ENCODE measurements around the gene ACMSD. TPM values are rescaled to one million over a fixed set of nuclear protein-coding genes. Genes with fewer than 3 reads are reported as not detected.

Gene ACMSD
- polyA plus RNA-seq, 1 donor from 2014 or later = not detected

DNA sequence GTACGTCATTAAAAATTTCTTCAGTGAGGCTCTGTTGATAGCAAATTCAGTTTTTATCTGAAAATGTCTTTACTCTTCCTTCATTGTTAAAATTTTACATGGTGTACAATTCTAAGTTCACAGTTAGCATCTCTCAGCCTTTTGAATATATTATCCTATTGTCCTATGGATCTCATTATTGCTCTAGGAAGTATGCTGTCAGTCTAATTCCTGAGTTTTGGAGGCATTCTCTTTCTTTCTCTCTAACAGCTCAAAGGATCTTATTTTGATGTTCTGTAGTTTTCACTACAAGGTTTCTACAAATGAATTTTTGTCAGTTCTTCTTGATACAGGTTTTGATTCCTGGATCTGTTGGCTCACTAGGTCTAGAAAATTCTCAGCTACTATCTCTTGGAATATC, 2.9 kb upstream of the ACMSD start:
- Histone ChIP-seq H3K27me3 (ENCODE audit: insufficient read depth, low read depth, low read length) (no peaks in the 10 kb centered on the region), H3F3A (ENCODE audit: insufficient read depth, low read length, poor library complexity, severe bottlenecking) (no peaks in the 10 kb centered on the region), H3K9me3 (ENCODE audit: low read length) (no peaks in the 10 kb centered on the region), H3K4me2 (ENCODE audit: low read length) (no peak overlapping the region), H3K36me3 (ENCODE audit: insufficient read depth, low read length) (no peaks in the 10 kb centered on the region), H4K20me1 (ENCODE audit: insufficient read depth) (no peaks in the 10 kb centered on the region), H3K9me2 (ENCODE audit: insufficient read depth, low read length) (no peaks in the 10 kb centered on the region), H3K9ac (ENCODE audit: low read length) (no peak overlapping the region), H3K27ac (ENCODE audit: low read length) (no peak overlapping the region), H3K79me2 (replicated peaks; ENCODE audit: insufficient read depth, low read length) (no peaks in the 10 kb centered on the region), H2AFZ (ENCODE audit: low read depth, low read length) (no peak overlapping the region), H3K4me3 (ENCODE audit: low read length) (no peak overlapping the region)
- no peak for TF ChIP-seq MXI1 (conservative IDR thresholded peaks at IDR 0.05; ENCODE audit: poor library complexity, severe bottlenecking)
- no peak for TF ChIP-seq EP300 (conservative IDR thresholded peaks at IDR 0.05; ENCODE audit: poor library complexity, severe bottlenecking)
- TF ChIP-seq EZH2 (IDR thresholded peaks at IDR 0.05; ENCODE audit: borderline replicate concordance, insufficient read depth, low read length, poor library complexity, severe bottlenecking) = no peak
- TF ChIP-seq, protein P1, sequence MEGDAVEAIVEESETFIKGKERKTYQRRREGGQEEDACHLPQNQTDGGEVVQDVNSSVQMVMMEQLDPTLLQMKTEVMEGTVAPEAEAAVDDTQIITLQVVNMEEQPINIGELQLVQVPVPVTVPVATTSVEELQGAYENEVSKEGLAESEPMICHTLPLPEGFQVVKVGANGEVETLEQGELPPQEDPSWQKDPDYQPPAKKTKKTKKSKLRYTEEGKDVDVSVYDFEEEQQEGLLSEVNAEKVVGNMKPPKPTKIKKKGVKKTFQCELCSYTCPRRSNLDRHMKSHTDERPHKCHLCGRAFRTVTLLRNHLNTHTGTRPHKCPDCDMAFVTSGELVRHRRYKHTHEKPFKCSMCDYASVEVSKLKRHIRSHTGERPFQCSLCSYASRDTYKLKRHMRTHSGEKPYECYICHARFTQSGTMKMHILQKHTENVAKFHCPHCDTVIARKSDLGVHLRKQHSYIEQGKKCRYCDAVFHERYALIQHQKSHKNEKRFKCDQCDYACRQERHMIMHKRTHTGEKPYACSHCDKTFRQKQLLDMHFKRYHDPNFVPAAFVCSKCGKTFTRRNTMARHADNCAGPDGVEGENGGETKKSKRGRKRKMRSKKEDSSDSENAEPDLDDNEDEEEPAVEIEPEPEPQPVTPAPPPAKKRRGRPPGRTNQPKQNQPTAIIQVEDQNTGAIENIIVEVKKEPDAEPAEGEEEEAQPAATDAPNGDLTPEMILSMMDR (IDR thresholded peaks at IDR 0.05; ENCODE audit: poor library complexity, severe bottlenecking) = no peak
- TF ChIP-seq SMC3 (conservative IDR thresholded peaks at IDR 0.05; ENCODE audit: poor library complexity) = no peak
- no peak for TF ChIP-seq RAD21 (conservative IDR thresholded peaks at IDR 0.05)
- TF ChIP-seq TAF1 (IDR thresholded peaks at IDR 0.05; ENCODE audit: low read depth) = no peak

DNA sequence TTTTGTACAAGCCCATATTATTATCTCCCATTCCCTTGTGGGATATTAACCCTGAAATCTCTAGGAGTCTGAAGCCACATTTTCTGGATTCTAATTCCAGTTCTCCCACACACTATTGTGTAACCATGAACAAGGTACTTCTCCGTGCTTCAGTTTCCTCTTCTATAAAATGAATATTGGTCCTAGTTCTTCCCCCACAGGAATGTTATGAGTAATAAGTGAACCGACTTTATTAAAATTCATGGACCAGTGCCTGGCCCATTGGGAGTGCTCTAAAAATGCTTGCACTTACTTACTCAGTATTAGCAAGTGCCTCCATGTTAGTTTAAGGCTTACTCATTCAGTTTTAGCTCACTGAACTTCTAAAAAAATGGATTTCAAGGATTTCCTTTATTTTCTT, 1.4 kb upstream of the ACMSD start:
- Histone ChIP-seq H3K36me3 (ENCODE audit: insufficient read depth, low read length) (no peaks in the 10 kb centered on the region), H3K4me3 (ENCODE audit: low read length) (no peak overlapping the region), H3K9ac (ENCODE audit: low read length) (no peak overlapping the region), H3F3A (ENCODE audit: insufficient read depth, low read length, poor library complexity, severe bottlenecking) (no peaks in the 10 kb centered on the region), H3K9me3 (ENCODE audit: low read length) (no peaks in the 10 kb centered on the region), H3K79me2 (replicated peaks; ENCODE audit: insufficient read depth, low read length) (no peaks in the 10 kb centered on the region), H3K4me2 (ENCODE audit: low read length) (no peak overlapping the region), H3K9me2 (ENCODE audit: insufficient read depth, low read length) (no peaks in the 10 kb centered on the region), H3K27me3 (ENCODE audit: insufficient read depth, low read depth, low read length) (no peaks in the 10 kb centered on the region), H4K20me1 (ENCODE audit: insufficient read depth) (no peaks in the 10 kb centered on the region), H2AFZ (ENCODE audit: low read depth, low read length) (no peak overlapping the region), H3K27ac (ENCODE audit: low read length) (no peak overlapping the region)
- TF ChIP-seq, protein P2, sequence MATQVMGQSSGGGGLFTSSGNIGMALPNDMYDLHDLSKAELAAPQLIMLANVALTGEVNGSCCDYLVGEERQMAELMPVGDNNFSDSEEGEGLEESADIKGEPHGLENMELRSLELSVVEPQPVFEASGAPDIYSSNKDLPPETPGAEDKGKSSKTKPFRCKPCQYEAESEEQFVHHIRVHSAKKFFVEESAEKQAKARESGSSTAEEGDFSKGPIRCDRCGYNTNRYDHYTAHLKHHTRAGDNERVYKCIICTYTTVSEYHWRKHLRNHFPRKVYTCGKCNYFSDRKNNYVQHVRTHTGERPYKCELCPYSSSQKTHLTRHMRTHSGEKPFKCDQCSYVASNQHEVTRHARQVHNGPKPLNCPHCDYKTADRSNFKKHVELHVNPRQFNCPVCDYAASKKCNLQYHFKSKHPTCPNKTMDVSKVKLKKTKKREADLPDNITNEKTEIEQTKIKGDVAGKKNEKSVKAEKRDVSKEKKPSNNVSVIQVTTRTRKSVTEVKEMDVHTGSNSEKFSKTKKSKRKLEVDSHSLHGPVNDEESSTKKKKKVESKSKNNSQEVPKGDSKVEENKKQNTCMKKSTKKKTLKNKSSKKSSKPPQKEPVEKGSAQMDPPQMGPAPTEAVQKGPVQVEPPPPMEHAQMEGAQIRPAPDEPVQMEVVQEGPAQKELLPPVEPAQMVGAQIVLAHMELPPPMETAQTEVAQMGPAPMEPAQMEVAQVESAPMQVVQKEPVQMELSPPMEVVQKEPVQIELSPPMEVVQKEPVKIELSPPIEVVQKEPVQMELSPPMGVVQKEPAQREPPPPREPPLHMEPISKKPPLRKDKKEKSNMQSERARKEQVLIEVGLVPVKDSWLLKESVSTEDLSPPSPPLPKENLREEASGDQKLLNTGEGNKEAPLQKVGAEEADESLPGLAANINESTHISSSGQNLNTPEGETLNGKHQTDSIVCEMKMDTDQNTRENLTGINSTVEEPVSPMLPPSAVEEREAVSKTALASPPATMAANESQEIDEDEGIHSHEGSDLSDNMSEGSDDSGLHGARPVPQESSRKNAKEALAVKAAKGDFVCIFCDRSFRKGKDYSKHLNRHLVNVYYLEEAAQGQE (IDR thresholded peaks at IDR 0.05; ENCODE audit: borderline replicate concordance) = no peak
- TF ChIP-seq EP300 (conservative IDR thresholded peaks at IDR 0.05; ENCODE audit: poor library complexity, severe bottlenecking) (no peak), TAF1 (IDR thresholded peaks at IDR 0.05; ENCODE audit: low read depth) (no peak)

DNA sequence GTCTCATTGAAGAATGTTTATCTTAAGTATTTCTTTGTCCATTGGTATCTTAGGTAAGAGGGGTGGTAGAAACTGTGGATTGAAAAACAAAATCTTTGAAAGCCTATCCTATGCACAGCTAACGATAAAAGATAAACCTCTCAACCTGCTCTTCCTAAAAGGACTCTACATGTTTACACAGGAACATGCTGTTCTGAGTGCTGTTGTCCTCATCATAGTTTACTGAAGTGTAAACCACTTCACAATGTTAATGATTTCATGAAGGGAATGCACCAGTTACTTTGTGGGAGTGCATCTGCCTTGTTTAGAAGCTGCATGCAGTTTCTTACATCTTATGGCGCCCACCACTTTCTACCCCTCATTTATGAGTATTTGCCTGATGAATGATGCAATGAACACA, 1.2 kb downstream of the ACMSD start:
- no peaks in the 10 kb centered on the region for H3K79me2 ChIP-seq (replicated peaks; ENCODE audit: insufficient read depth, low read length)
- TF ChIP-seq EP300 (conservative IDR thresholded peaks at IDR 0.05; ENCODE audit: poor library complexity, severe bottlenecking) = no peak
- TF ChIP-seq, protein P1 (IDR thresholded peaks at IDR 0.05; ENCODE audit: poor library complexity, severe bottlenecking) = no peak
- TF ChIP-seq TAF1 (IDR thresholded peaks at IDR 0.05; ENCODE audit: low read depth) = no peak
- TF ChIP-seq POLR2AphosphoS5 (IDR thresholded peaks at IDR 0.05) = no peak
- no peak for TF ChIP-seq MXI1 (conservative IDR thresholded peaks at IDR 0.05; ENCODE audit: poor library complexity, severe bottlenecking)
- TF ChIP-seq, protein P2 (IDR thresholded peaks at IDR 0.05; ENCODE audit: borderline replicate concordance) = no peak
- TF ChIP-seq EZH2 (IDR thresholded peaks at IDR 0.05; ENCODE audit: borderline replicate concordance, insufficient read depth, low read length, poor library complexity, severe bottlenecking) = no peak
- TF ChIP-seq RAD21 (conservative IDR thresholded peaks at IDR 0.05) = no peak
- no peak for TF ChIP-seq SMC3 (conservative IDR thresholded peaks at IDR 0.05; ENCODE audit: poor library complexity)
- H3K27ac ChIP-seq (ENCODE audit: low read length) = no peak overlapping the region
- no peaks in the 10 kb centered on the region for H3K9me3 ChIP-seq (ENCODE audit: low read length)
- H3F3A ChIP-seq (ENCODE audit: insufficient read depth, low read length, poor library complexity, severe bottlenecking) = no peaks in the 10 kb centered on the region
- H3K9me2 ChIP-seq (ENCODE audit: insufficient read depth, low read length) = no peaks in the 10 kb centered on the region
- H3K4me3 ChIP-seq (ENCODE audit: low read length) = no peak overlapping the region
- H3K27me3 ChIP-seq (ENCODE audit: insufficient read depth, low read depth, low read length) = no peaks in the 10 kb centered on the region
- H2AFZ ChIP-seq (ENCODE audit: low read depth, low read length) = no peak overlapping the region
- no peak overlapping the region for H3K9ac ChIP-seq (ENCODE audit: low read length)
- no peak overlapping the region for H3K4me2 ChIP-seq (ENCODE audit: low read length)
- H4K20me1 ChIP-seq (ENCODE audit: insufficient read depth) = no peaks in the 10 kb centered on the region
- H3K36me3 ChIP-seq (ENCODE audit: insufficient read depth, low read length) = no peaks in the 10 kb centered on the region

Data from neural cell (in vitro differentiated cells).